HEK293T (cell line): ENCODE results near the gene PRDM12.

Experiments
- CTCF ChIA-PET: fragments of 350-600 bp; formaldehyde crosslinking; extraction: SDS; loops from one replicate; lab custom pipeline; 2021; ENCODE audit warnings: antibody characterized with exemption, inconsistent platforms; lab: Yijun Ruan, JAX
- POLR2A ChIA-PET: fragments of 350-600 bp; formaldehyde crosslinking; extraction: SDS; loops from one replicate; lab custom pipeline; 2020; ENCODE audit warnings: antibody characterized with exemption, inconsistent platforms; lab: Yijun Ruan, JAX
- DNase-seq: peaks from one replicate; pipeline ENCODE4 v3.0.0; 2012; ENCODE audit warnings: mixed read lengths; ENCODE audit errors: extremely low spot score
- ARNT ChIP-seq: fragments of 450-650 bp; IDR thresholded peaks from 2 replicates; pipeline ENCODE4 v1.6.1; 2017; ENCODE audit warnings: mild to moderate bottlenecking
- BHLHE40 ChIP-seq: fragments of 450-650 bp; IDR thresholded peaks from 2 replicates; pipeline ENCODE4 v1.6.1; 2016; ENCODE audit warnings: mild to moderate bottlenecking, moderate library complexity, borderline replicate concordance
- CTBP1 ChIP-seq: fragments of 450-650 bp; IDR thresholded peaks from 2 replicates; pipeline ENCODE4 v1.6.1; 2016; ENCODE audit warnings: borderline replicate concordance
- ELF4 ChIP-seq: fragments of 450-650 bp; IDR thresholded peaks from 2 replicates; pipeline ENCODE4 v1.6.1; 2017; ENCODE audit warnings: antibody characterized with exemption
- FOXA1 ChIP-seq: fragments of 450-650 bp; IDR thresholded peaks from 2 replicates; pipeline ENCODE4 v1.6.1; 2016; ENCODE audit warnings: mild to moderate bottlenecking
- FOXK2 ChIP-seq: fragments of 450-650 bp; IDR thresholded peaks from 2 replicates; pipeline ENCODE4 v1.6.1; 2016; ENCODE audit warnings: mild to moderate bottlenecking
- FOXM1 ChIP-seq: fragments of 450-650 bp; IDR thresholded peaks from 2 replicates; pipeline ENCODE4 v1.6.1; 2017; ENCODE audit warnings: mild to moderate bottlenecking, borderline replicate concordance
- HDGF ChIP-seq: fragments of 450-650 bp; IDR thresholded peaks from 2 replicates; pipeline ENCODE4 v1.6.1; 2017; ENCODE audit warnings: antibody characterized with exemption, borderline replicate concordance
- L3MBTL2 ChIP-seq: fragments of 450-650 bp; conservative IDR thresholded peaks from 2 replicates; pipeline ENCODE4 v1.6.1; 2016; ENCODE audit warnings: mild to moderate bottlenecking
- LEF1 ChIP-seq: fragments of 450-650 bp; IDR thresholded peaks from 2 replicates; pipeline ENCODE4 v1.6.1; 2017; ENCODE audit warnings: mild to moderate bottlenecking, borderline replicate concordance
- NFRKB ChIP-seq: fragments of 450-650 bp; IDR thresholded peaks from 2 replicates; pipeline ENCODE4 v1.6.1; 2016; ENCODE audit warnings: mild to moderate bottlenecking, moderate library complexity
- PKNOX1 ChIP-seq: fragments of 450-650 bp; IDR thresholded peaks from 2 replicates; pipeline ENCODE4 v1.6.1; 2016
- SP1 ChIP-seq: fragments of 450-650 bp; IDR thresholded peaks from 2 replicates; pipeline ENCODE4 v1.6.1; 2017
- SUZ12 ChIP-seq: fragments of 450-650 bp; IDR thresholded peaks from 2 replicates; pipeline ENCODE4 v1.6.1; 2016; ENCODE audit warnings: mild to moderate bottlenecking
- TARDBP ChIP-seq: fragments of 450-650 bp; IDR thresholded peaks from 2 replicates; pipeline ENCODE4 v1.6.1; 2016
- ZNF384 ChIP-seq: fragments of 450-650 bp; IDR thresholded peaks from 2 replicates; pipeline ENCODE4 v1.6.1; 2016

PRDM12 gene

GRCh38 chr9:130666393-130667119 is 2.2 kb downstream of the PRDM12 start:
- ChIA-PET POLR2A (no interaction called here), CTCF (interaction anchor here (0.9 kb wide), 1 partner anchor 16 kb away, joined by 3 read pairs; no protein-coding TSS in a partner anchor)
- TF ChIP-seq FOXM1 = no peak
- DNase-seq = no peak

DNA sequence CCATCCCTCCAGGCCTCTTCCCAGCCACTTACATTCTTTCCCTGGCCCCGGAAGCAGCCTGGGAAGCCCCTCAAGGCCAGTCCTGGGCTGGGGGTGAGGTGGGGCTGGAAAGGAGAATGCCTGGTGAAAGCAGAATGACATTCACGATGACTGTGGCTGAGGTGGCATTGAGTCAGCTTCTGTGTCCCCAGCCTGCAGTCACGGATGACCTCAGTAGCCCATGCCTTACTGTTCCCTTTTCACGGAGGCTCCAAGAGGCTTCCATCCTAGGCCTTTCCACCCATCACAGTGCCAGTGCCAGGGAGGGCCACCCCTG is 2.7 kb downstream of the PRDM12 start:
- TF ChIP-seq L3MBTL2 = no peak
- TF ChIP-seq BHLHE40 = no peak
- TF ChIP-seq NFRKB = no peak
- no peak for TF ChIP-seq ZNF384
- TF ChIP-seq HDGF = no peak
- no peak for TF ChIP-seq LEF1
- TF ChIP-seq FOXA1 = no peak
- no peak for TF ChIP-seq SP1
- no peak for TF ChIP-seq TARDBP
- no peak for TF ChIP-seq SUZ12
- no peak for TF ChIP-seq FOXK2
- TF ChIP-seq CTBP1 = no peak
- POLR2A ChIA-PET = no interaction called here

GRCh38 chr9:130668196-130668595 is 3.8 kb downstream of the PRDM12 start:
- DNase-seq = no peak
- TF ChIP-seq PKNOX1 = no peak
- TF ChIP-seq SP1 = no peak
- TF ChIP-seq FOXM1 = no peak
- no peak for TF ChIP-seq CTBP1
- no peak for TF ChIP-seq NFRKB
- no peak for TF ChIP-seq ZNF384
- no peak for TF ChIP-seq L3MBTL2
- no peak for TF ChIP-seq BHLHE40
- TF ChIP-seq ARNT = no peak
- TF ChIP-seq SUZ12 = no peak
- no peak for TF ChIP-seq LEF1
- no peak for TF ChIP-seq HDGF
- no peak for TF ChIP-seq TARDBP
- TF ChIP-seq FOXK2 = no peak
- TF ChIP-seq ELF4 = no peak
- no peak for TF ChIP-seq FOXA1
- POLR2A ChIA-PET = no interaction called here
- CTCF ChIA-PET = interaction anchor here (0.5 kb wide), 1 partner anchor 15 kb away, joined by 4 read pairs; no protein-coding TSS in a partner anchor

More for the DNA sequence above, 2.7 kb downstream of the PRDM12 start:
- no peak for DNase-seq
- CTCF ChIA-PET = interaction anchor here (0.9 kb wide), 1 partner anchor 16 kb away, joined by 3 read pairs; no protein-coding TSS in a partner anchor

DNA sequence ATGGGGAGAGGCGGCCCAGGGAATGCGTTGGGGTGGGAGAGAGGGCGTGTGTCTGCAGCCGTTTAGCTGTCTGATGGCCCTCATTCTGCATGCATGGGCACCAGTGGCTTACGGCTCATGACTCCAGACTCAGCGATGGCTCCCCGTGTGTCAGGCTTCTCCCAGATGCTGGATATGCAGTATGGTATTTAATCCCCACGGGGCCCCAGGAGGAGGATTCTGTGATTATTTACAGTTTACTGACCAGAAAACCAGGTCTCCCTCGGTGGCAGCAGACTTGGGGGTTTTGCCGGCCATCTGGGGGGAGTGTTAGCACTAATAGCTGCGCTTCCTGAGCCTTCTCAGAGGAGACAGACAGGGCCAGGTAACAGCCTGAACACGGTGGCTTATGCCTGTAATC is 4.3 kb downstream of the PRDM12 start:
- POLR2A ChIA-PET = no interaction called here
- CTCF ChIA-PET = interaction anchor here (0.5 kb wide), 1 partner anchor 14 kb away, joined by 4 read pairs; no protein-coding TSS in a partner anchor
- no peak for DNase-seq
- TF ChIP-seq TARDBP (no peak), PKNOX1 (no peak), BHLHE40 (no peak), FOXK2 (no peak), ARNT (no peak), FOXA1 (no peak), CTBP1 (no peak), SUZ12 (no peak)

- ChIA-PET POLR2A (no interaction called here), CTCF (no interaction called here)
- no peak for DNase-seq
- no peak for TF ChIP-seq FOXM1
- no peak for TF ChIP-seq HDGF
- TF ChIP-seq SUZ12 = no peak
- TF ChIP-seq CTBP1 = no peak
- no peak for TF ChIP-seq L3MBTL2
- no peak for TF ChIP-seq ELF4
- TF ChIP-seq ZNF384 = no peak
- TF ChIP-seq PKNOX1 = no peak
- no peak for TF ChIP-seq FOXK2
Measured at GRCh38 chr9:130669965-130670364, 5.6 kb downstream of the PRDM12 start.

GRCh38 chr9:130670644-130671043 is 6.2 kb downstream of the PRDM12 start:
- ChIA-PET POLR2A (no interaction called here), CTCF (no interaction called here)
- no peak for TF ChIP-seq L3MBTL2
- TF ChIP-seq SP1 = no peak
- no peak for TF ChIP-seq NFRKB
- TF ChIP-seq LEF1 = no peak
- no peak for TF ChIP-seq CTBP1
- no peak for TF ChIP-seq TARDBP
- TF ChIP-seq SUZ12 = no peak
- DNase-seq = no peak

DNA sequence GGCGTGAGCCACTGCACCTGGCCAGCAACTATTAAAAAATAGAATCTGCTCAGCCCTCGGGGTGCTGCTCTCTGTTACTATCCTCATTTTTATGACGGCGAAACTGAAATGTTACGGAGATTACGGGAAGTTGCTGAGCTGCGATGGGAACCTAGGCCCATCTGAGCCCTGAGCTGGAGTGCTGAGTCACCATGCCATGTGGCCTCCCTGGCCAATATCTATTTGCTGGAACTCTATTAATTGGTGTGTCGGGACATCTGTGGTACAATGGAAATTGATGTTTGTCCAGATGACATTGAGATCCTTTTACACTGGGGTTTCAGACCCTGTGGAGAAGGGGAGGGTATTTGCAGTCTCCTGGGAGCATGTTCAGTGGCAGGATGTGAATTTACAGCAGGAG is 8.1 kb downstream of the PRDM12 start:
- no peak for TF ChIP-seq BHLHE40
- TF ChIP-seq CTBP1 = no peak
- no peak for TF ChIP-seq FOXM1
- no peak for TF ChIP-seq FOXA1
- no peak for TF ChIP-seq SP1
- no peak for TF ChIP-seq PKNOX1
- TF ChIP-seq NFRKB = no peak
- no peak for TF ChIP-seq FOXK2
- no peak for TF ChIP-seq SUZ12
- TF ChIP-seq ARNT = no peak
- no peak for TF ChIP-seq TARDBP
- no peak for TF ChIP-seq ELF4
- no peak for TF ChIP-seq ZNF384
- no peak for TF ChIP-seq HDGF
- no peak for TF ChIP-seq LEF1
- no peak for TF ChIP-seq L3MBTL2
- DNase-seq = no peak
- ChIA-PET CTCF (interaction anchor here (1.2 kb wide), 1 partner anchor 10 kb away, joined by 14 read pairs; no protein-coding TSS in a partner anchor), POLR2A (no interaction called here)
